Activated naive CD4-positive, alpha-beta T cell treated with Interleukin-2 at 50 U/mL for 16 hours (primary cell): Measurements from ENCODE around the gene APBA2.
A peak's percentile ranks its signal among the peaks of the same experiment; 100 is the strongest.

Experiments
- DNase-seq: peaks from one replicate; pipeline ENCODE4 v3.0.0-alpha.2; 2020

The APBA2 gene

DNA sequence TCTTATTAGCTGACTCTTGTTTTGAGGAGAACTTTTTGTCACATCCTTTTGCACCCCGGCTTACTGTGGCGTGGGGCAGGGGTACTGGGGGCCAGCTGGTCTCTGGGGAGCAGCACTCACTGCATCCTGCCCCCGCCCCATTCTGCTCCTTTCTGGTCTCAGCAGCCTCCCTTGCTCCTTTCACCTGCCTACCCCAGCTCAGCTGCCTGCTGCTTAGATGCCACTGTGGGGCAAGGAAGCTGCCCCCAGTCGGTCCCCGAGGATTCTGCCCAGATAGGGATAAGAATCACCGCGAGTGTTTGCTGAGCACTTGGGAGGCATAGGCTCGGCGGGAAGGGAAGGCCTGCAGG is 32.0 kb downstream of the APBA2 start:
- no peak for DNase-seq

DNA sequence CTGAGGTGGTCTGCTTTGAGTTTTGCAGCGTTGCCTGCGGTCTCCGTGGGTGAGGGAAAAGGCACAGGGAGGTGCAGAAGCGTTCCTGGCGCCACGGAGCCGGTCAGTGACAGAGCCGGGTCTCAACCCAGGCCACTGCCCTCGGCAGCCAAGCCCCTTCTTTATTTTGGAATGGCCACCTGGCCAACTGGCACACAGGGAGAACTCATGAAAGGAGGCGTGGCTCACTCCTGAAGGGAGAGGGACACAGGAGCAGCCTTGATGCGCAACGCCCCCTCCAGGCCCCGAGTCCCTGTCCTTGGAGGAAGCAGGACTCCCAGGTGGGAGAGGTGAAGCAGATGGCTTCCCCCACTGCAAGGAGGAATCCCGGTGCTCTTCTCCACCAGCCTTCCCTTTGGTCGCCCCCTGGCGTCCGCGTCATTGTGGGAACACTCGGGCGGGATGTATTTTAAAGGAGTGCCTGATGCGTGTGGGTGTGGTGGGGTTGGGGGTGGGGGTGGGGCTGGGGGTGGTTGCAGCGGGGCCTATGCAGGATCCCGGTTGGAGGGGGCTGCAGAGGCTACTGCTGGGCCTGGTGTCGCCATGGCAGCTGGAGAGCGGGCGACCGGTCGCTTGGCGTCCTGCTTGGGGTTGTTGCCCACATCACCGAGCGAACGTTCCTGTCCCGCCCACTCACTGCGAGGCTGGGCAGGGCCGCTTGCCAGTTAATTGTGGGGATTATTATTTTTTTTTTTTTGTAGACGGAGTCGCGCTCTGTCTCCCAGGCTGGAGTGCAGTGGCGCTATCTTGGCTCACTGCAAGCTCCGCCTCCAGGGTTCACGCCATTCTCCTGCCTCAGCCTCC is 32.6 kb downstream of the APBA2 start:
- no peak for DNase-seq

DNA sequence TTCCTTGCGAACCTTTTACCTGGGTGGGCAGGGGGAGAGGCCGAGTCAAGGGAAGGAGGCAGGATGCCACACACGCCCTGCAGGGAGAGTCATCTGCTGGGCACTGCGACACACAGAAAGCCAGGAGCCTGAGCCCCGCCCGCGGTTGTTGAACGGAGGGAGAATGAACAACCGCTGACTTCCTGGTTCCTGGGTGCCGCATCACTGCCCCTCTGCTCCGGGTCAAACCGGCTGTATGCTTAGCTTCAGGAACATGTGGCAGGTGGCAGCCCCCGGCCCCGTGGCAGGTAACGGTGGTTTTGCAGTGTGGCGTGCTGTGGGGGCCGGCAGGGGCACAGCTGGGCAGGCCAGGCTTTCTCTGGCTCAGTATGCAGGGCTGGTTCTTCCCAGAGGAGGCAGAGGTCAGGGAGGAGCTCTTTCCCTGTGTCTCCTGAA is 33.4 kb downstream of the APBA2 start:
- peak; percentile 34 for DNase-seq

DNA sequence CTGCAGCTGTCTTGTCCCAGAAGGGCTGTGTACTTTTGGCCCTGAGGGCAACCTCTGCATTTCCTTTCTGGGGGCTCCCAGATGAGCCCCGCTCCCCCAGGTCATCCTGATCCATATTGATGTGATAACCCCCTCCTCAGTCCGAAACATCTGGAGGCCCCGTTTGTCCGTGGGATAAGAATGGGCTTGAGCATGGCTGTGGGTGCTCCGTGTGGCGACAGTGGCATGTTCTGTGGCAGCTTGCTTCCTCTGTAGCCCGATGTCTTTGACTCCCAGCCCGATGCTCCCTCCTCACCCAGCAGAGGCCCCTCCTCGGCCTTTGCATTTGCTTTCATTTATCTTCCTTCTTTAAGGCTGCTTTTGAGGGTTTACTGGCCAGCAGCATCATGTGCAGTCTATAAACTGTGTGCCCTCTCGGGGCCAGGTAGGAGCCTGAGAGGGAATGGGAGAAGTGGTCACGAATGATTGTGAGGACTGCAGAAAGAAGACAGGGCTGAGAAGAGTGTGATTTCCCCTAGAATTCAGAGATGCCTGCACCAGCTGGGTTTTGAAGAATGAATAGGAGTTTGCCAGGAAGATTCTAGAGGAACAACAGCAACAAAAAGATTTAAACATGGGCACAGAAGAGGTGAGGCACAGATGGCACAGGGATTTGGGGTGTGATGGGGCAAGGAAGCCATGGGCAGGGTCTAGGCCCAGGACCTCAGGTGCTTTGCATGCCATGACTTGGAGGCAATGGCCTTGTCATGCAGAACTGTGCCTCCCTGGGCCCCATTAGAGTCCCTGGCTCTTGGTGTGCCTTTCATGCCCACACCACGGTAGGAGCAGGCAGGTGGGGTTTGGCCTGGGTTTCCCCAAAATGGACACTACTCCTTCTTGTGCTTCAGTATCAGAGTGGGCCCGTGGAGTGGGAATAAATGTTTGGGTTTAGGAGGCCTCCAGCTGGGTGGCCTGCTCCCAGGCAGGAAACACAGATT is 34.2 kb downstream of the APBA2 start:
- no peak for DNase-seq

DNA sequence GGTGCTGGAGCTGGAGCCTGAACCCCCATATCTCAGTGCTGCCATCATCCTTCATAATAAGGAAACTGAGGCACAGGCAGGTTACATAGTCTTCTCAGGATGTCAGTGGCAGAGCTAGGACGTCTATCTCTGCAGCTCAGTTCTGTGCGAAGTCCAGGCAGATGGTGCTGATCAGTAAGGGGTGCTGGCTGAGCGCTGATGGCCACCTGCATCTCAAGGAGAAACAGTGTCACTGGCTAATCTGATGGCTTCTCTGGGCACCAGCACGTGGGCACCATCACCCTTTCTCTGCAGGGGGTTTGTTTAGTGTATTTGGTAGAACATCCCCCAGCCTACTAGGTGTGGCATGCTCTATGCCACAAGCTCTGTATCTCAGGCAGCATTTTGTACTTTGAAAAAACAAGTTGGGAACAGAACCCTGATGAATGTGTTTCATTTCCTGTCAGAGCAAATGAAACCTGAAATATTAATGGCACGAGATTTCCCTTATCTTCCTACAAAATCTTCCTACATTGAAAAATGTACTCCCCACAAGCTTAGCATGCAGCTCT is 35.1 kb downstream of the APBA2 start:
- DNase-seq, result no peak

DNA sequence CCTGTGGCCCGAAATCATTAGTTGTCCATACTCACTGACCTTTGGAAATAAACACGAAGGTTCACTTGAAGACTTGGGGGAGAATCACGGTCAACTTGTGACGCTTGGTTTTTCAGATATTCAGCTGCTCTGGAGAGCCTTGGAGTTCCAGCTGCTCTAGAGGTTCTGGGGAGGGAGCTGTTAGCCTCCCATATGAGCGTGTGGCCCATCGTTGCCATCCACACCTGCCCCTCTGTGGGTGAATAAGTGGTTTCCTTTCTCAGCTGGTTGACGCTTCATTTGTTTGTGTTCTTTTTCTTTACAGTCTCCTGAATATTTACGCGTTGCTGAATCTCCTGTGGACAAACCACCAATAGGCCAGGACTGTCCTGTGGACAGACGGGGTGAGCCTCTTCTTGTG is 35.6 kb downstream of the APBA2 start:
- DNase-seq, result no peak

DNA sequence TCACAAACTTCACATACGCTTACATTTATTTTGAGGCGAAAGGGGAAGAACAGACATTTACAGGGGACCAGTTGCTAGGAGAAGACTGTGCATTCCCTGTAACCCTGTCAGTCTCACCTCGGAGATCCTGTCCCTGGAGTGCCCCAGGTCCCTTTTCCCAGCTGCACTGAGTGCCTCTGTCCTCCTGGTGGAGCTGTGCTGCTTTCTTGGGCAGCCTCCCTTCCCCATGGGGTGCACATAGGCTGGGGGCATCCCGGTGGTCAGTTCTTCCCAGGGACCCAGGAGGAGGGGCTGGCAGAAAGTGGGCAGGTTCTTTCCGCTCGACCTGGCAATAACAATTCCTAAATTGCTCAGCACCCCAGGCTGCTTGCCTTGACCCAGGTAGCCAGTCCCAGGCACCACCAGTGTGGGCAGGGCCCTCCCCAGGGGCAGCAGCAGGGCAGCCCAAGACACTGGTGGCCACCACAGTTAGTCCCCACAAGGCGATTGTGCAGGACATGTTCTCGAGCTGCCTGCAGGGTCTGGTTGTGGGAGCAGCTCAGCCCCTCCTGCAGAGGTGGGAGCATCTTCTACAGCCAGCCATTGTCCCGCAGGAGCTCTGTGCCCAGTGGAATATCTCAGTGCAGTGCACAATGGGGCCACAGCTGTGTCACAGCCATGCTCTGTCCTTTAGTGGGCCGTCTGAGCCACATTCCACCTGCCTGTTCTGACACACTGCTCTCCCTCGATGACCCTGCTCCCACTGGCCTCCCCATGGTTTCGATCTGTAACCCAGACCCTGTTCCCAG is 36.3 kb downstream of the APBA2 start:
- DNase-seq, result no peak

DNA sequence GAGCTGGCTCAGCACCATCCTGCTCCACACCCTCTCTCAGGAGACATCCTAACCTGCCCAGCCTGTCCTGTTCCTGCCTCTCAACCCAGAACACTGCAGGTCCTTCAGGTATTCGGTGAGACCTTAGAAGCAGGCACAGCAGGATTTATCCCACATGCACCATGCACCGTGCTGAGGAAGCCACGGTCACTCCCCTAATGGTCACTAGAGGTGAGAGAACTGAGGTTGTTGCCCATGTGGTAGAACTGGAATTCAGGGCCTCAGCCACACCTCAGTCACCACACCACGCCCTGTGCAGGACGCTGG is 36.9 kb downstream of the APBA2 start:
- DNase-seq, result no peak

DNA sequence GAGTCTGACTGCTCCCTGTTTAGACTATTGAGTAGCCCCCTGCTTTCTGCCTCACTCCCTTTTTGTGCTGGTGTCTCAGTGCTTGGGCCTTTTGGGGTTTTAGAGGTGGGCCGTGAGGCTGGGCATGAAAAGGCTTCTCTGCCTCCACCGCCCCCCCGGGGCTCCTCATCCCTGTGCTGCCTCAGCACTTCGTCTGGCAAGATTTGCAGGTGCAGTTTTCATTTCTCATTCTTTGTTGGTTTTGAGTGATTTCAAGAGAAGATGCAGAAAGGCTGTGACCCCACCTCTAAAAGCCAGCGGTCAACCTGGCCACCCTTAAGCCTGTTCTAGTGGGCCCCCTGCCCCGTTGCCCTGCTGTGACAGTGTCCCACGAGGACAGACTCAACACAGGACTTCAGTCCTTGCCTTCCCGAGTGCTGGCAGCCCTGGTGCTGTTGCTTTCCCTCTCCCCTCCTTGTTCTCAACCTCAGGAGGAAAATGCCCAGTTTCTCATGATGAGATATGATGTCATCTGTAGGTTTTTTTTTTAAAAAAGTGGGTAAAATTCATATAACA is 38.0 kb downstream of the APBA2 start:
- no peak for DNase-seq

DNA sequence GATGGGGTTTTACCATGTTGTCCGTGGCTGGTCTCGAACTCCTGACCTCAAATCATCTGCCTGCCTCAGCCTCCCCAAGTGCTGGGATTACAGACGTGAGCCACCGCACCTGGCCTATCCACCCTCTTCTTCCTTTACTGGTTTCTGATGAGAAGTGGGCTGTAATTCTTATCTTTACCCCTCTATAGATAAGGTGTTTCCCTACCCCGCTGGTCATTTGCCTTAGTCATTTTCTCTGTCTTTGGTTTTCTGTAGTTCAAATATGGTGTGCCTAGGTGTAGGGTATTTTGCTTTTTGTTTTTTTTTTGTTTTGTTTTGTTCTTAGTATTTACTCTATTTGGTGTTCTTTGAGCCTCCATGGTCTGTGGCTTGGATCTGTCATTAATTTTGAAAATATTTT is 41.3 kb downstream of the APBA2 start:
- DNase-seq, result no peak

DNA sequence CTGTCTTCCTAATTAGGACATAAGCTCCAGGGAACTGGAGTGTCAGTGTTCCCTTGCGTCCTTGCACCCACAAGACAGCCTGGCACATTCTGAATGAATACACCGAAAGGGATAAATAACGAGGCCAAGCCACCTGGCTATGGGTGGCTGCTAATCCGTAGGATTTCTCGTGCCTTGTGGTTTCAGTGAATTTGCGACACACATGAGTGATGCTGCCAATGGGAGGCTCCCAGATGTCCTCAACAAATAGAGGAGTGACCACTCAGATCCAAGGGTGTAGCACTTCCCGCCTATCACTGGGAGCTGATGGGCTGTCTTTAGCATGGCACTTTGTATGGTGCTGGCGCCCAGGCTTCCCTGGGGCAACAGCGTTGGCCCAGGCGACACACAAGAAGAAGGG is 43.4 kb downstream of the APBA2 start:
- no peak for DNase-seq

DNA sequence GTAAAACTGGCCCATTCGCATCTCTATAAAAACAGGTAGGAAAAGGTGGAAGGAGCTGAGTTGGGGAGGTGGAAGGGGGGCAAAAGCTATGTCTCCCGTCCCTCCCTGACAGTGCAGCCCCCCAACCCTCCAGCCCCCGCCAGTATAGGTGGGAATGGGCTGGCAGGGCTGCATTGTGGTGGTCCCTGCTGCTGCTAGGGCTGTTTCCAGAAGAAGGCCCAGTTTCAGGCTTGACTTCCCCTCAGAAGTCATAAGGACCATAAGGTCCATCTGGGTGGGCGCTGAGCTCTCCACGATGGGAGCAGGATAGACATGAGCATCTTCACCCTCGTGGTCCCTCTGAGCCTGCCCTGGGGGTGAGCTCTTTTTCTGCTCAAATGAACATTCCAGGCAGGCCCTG is 44.2 kb downstream of the APBA2 start:
- no peak for DNase-seq

DNA sequence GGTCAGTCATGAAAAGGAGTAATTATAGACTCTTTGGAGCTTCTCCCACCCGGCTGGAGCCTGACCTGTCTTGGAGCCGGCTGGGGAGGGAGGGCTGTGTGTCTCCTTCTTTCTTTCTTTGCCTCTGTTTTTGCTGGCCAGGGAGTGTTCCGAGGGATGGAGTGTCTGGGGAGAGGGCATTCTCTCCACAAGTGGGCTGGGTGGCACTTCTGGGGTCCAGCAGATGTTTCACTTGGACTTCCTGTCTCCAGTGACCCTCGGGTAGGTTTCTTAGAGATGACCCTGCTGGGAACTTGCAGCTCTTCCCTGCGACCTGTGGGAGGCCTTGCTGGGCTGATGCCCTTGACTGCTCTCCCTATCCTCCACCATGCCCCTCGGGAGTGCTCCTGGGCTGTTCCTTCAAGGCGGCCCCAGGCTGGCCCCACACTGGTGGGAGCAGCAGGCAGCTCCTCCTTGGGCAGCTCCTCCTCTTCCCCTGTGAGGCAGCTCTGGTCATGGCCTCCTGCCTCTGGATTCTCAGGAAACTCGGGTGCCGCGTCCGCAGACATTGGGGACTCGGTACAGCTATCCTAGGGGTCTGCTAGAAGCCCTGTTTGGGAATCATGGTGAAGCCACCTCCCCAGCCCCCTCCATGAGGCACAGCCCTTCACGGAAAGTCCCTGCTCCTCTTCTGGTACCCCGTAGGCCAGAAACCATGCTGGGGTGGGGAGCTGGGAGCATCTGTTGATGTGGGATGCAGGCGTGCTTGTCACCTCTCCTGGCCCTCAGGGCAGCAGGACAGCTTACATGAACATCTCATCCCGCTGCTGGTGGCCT is 44.9 kb downstream of the APBA2 start:
- DNase-seq, result no peak

DNA sequence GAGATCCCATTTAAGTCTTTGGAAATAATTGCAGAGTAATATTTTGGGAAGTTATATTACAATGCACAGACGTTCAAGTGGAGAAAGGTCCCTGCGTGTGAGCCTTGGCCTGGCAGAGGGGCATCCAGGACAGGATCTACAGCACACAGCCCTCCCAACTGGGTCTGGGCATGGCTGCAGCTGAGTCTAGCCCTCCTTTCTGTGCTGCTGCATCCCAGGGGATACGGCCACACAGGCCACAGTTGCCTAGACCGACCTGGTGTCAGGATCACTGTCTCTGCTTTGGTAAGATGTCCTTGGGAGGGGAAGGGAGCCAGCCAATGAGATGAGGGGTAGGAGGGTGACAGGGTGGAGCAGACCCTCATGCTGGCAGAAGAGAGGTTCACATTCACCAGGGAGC is 46.1 kb downstream of the APBA2 start:
- DNase-seq, result no peak

DNA sequence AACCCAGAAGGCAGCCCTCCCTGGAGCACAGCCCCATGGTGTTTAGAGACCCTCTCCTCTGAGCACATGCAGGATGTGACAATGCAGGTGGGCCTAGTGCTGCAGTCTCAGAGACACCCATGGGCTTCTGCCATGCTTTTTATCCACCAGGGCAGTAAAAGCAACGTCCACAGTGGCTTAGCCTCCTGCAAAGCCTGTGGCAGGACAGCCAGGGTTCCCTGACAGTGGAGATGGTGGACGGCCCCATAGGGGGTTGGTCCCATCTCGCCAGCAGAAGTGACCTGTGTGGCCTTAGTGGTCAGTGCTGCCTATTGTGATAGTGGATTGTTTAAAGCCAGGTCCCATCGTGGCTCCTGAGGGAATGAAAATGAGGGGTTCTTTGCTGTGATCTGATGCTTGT is 46.6 kb downstream of the APBA2 start:
- DNase-seq, result no peak

DNA sequence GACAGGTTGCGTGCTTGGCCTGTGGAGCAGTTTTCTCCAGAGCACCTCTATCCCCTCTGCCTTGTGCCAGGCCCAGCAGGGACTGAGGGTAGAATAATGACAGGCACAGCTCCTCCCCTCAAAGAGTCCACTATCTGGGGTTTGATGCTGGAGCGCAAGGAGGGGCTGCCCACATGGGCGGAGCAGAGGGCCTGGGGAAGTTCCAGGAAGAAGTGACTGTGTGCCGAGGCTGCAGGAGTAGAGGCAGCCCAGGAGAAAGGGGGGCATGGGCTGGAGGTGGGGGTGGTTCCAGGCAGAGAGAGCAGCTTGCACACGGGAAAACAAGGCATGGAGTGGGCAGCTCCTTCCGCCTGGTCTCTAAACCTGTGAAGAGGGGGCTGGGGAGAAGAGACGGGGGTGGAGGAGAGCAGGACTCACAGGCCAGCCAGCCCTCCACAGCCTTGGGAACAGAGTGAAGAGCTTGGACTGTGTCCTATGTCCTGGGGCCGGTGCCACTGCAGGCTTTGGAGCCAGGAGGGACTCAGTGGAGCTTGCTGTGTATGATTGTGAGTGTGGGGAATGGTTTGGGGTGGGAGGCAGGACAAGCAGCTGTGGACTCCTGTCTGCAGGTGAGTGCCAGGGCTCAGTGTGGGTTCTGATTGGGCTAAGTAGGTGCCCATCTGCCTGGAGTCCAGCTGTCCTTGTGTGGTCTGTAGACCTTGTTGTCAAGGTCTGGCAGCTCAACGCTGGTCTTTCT is 48.1 kb downstream of the APBA2 start:
- DNase-seq, result no peak

DNA sequence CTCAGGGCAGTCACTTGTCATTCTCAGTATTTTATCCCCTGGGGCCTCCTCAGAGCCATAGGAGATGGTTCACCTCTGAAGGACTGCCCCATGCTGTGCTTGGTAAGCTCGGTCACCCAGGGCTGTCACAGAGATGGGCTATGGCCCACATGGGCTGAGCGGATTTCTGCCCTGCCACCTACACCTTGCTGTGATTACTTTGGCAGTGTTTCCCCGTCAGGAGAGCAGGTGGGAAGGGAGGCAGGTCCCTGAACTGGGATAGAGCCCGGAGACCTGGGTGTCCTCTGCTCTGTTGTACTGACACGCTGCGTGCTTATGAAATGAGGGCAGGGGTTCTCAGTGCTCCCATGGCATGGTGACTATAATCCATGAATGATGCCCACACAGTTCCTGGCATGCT is 48.9 kb downstream of the APBA2 start:
- no peak for DNase-seq

DNA sequence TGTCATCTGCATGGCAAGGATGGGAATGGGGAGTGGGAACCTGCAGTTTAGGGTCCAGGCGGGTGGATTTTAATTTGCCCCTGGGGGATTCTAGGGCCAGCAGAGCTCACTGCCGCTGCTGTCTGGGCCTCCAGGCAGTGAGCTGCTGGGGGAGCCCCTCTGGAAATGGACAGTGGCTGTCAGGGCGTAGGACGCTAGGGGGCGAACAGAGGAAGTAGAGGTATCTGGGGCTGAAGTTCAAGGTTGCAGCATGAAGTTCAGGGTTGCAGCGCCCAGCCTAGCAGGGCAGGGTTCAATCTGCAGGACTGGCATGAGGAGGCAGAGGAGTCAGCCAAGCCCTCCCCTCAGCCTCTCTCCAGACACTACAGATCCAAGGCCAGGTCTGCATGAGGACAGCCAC is 49.5 kb downstream of the APBA2 start:
- DNase-seq, result peak; percentile 23

DNA sequence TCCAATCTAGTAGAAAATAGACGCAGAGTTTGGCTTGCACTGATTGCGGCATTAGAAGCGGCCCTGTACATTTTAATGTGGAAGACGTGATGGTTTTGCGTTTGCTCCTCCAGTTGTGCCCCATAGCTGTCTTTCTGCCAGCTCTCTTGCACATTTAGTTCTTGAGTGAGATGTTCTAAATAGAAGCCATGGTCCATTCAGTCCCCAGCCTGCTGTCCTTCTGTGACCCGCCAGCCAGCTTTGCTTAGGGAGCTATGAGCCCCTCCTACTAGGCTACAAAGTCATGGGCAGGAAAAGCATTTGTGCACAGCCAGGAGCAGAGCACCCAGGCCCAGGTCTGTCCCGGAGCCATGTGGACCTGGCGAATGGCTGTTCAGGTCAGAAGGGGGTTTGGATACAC is 50.3 kb downstream of the APBA2 start:
- DNase-seq, result no peak

DNA sequence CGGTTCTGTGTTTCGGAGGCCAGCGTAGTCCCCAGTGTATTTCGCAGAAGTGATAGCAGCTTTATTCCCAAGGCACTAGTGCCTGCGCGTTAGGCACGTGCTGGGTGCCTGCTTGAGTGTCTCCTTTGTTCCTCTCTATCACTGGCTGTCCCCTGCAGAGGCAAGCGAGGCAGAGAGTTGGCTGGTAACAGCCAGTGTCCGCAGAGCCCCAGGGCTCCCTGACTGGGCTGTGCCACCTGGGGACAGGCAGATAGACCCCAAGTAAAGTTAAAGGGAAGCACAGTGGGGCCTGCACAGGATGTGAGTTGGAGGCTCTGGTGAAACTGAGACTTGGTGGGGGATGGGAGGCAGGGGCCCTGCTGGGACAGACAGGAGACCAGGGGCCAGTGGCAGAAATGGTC is 50.7 kb downstream of the APBA2 start:
- no peak for DNase-seq

DNA sequence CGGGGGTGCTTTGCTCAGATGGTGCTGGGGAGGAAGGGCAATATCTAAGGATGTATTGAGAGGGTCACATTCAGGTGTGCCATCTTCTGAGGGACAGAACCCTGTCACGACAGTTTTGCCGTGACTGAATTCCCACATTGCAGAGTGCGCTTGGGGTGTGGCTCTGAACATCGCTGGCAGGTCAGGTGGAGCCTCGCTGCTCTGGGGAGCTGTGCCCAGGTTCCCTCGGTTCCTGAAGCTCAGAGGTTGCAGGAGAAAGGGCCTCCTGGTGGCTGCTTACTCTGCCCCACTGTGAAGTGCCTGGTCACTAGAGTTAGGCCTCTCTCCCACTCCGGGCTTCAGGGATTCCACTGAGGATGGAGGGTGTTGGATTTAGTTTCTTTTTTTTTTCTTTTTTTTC is 51.5 kb downstream of the APBA2 start:
- DNase-seq, result no peak
